NCI-H1417 treated with DMSO at 0.1 percent for 48 hours (cell line): ENCODE results near the gene PURB.
"Not testable (repeated sequence)": the region's sequence is repeated elsewhere in the genome, so short reads cannot be mapped to it uniquely, and the experiment has no call there.

Experiments
- DNase-seq: peaks from one replicate; lab custom pipeline; 2025; lab: John Stamatoyannopoulos, UW

The PURB gene

DNA sequence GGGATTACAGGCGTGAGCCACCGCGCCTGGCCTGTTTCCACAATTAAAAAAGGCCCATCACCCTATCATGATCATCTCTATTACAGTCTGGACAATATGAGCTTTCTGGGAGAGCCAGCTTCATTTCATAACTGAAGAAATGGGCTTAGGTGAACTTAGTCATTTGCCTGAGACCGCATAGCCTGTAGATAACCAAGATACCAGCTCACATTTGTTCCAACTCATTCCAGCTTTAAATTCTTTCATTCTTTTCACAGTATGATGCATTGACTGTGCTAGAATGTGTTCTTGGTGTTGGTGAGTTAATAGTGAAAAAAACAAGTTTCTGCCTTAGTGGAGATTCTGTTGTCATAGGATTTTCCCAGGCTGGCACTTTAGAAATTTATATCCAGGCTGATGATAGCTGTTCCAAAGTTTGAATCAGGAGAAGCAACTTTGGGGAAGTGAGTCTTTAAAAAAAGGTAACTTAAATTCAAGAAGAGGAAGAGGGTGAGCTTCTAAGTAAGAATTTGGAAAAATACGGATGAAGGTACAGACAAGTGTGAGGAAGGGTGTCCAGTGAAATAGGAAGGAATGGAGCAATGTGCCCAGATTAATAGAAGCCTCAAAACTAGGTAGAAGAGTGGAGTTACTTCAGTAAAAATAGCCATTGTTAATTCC lies 35.3 kb downstream of the PURB start:
- DNase-seq: no peak

- no peak for DNase-seq
These were observed 36.0 kb downstream of the PURB start for GRCh38 chr7:44849259-44849884.

- peak; percentile 100 for DNase-seq
These were observed 37.3 kb downstream of the PURB start, which contains the start of gene H2AZ2 for GRCh38 chr7:44847920-44848634. Gene H2AZ2 (minus strand): TSS chr7:44848087. CDS start chr7:44847971, 116 bp downstream.

DNA sequence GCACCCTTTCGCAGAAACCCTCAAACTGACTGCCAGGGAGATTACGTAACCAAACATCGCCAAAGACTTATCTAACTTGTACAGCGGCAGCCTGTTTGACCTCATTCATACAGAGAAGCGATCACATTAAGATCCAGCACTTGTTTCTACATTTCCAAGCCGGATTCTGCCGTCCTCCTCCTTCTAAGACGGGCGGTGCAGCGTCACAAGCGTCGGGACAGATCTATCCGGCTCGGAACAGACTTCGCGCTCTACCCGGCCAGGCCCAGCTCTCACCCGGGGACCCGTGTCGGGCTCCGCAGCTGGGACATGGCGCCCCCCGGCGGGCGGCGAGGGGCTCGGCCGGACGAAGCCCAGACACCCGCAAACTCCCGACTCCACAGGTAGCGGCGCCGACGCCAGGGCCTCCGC lies 37.8 kb downstream of the PURB start:
- no peak for DNase-seq

DNA sequence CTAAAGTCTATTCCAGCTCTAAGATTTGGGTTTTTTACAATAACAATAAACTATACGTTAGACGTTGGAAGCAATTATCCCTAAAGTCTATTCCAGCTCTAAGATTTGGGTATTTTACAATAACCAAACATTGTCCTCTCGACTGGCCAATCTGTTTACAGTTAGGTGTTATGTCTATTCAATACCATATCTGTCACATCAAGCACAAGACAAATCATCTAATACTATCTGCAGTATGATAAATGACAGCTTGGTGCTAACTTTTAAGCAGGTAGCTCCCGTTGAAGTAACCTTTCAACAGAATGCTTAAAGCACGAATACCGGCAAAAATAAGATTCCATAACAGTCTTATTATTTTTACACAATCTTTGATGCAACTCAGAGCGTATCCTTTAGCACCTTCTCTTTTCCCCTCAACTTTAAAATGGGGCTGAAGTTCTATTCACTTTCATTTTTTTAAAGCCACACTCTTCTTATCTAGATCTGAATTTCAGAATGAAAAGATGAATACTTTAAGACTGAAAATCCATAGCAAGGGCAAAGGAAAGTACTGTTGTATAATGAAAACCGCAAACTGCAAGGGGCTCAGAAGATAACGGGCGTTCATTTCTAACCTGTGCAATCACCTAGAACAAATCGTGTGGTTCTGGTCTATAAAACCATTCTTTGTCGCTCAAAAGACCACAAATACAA lies 38.4 kb downstream of the PURB start:
- no peak for DNase-seq

DNA sequence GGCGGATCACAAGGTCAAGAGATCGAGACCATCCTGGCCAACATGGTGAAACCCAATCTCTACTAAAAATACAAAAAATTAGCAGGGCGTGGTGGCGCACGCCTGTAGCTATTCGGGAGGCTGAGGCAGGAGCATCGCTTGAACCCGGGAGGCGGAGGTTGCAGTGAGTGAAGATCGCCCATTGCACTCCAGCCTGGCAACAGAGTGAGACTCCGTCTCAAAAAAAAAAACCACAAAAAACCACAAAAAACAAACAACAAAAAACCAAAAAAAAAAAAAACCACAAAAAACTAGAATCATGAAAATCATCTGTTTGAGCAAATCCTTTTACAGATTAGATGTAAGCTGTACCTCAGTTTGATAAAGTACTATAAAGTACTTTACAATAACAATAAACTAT lies 38.9 kb downstream of the PURB start:
- not testable (repeated sequence) for DNase-seq

DNA sequence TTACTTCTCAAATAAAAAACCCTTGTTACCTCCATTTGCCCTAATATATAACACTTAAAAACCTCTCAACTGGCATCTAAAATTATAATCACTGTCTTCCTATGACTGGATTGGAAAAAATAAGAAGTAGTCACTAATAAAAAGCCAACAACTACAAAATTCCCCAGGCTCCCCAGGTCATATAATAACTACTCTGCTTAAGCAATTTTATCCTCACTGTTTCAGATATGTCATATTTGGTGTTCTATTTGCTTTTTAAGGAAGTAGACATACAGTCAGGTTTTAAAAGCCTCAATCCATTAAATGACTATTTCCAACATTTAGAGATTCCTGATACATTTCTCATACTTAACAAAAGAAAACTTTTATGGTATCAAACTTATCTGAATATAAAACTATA lies 39.9 kb downstream of the PURB start:
- no peak for DNase-seq

DNA sequence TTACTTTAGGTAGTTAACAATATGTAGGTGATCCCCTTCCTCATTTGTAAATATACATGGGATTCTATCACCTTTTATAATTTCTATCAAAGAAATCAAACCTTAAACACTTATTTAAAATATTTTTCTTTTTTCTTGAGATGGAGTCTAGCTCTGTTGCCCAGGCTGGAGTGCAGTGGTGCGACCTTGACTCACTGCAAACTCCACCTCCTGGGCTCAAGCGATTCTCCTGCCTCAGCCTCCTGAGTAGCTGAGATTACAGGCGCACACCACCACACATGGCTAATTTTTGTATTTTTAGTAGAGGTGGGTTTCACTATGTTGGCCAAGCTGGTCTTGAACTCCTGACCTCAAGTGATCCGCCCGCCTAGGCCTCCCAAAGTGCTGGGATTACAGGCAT lies 41.9 kb downstream of the PURB start:
- DNase-seq: not testable (repeated sequence)

DNA sequence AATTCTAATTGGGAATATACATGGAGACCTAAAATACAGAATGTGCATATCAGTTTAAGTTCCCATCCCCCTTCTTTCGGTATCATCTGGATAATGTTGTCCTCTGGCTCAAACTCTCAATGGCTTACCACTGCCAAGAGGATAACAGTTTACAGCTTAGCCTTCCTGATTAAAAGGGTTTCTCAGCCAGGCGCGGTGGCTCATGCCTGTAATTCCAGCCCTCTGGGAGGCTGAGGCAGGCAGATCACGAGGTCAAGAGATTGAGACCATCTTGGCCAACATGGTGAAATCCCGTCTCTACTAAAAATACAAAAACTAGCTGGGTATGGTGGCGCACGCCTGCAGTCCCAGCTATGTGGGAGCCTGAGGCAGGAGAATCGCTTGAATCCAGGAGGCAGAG lies 42.7 kb downstream of the PURB start:
- not testable (repeated sequence) for DNase-seq

- no peak for DNase-seq
These were observed 46.6 kb downstream of the PURB start for GRCh38 chr7:44838751-44839150.

DNA sequence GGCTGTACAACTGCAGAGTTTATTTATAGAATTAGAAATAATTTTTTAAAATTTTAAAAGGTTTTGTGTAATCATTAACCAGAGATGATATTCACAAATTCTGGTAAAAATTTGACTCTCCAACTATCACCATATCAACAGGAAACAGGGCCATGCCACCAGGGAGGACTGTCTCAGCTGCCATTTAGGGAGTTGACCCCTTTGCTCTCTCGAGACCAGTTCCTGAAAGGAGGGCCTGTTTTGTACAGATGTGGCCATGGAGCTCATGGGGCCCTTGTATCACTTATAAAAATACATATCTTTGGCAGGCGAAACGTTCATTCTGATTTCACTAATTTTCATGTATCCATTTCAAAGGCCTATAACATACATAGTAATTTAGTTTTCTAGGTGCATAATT lies 57.8 kb downstream of the PURB start:
- no peak for DNase-seq
